ENCODE measurements around the gene ARL13B.
A peak's percentile ranks its signal among the peaks of the same experiment; 100 is the strongest.
"Not testable (repeated sequence)": the region's sequence is repeated elsewhere in the genome, so short reads cannot be mapped to it uniquely, and the experiment has no call there.

ARL13B gene

DNA sequence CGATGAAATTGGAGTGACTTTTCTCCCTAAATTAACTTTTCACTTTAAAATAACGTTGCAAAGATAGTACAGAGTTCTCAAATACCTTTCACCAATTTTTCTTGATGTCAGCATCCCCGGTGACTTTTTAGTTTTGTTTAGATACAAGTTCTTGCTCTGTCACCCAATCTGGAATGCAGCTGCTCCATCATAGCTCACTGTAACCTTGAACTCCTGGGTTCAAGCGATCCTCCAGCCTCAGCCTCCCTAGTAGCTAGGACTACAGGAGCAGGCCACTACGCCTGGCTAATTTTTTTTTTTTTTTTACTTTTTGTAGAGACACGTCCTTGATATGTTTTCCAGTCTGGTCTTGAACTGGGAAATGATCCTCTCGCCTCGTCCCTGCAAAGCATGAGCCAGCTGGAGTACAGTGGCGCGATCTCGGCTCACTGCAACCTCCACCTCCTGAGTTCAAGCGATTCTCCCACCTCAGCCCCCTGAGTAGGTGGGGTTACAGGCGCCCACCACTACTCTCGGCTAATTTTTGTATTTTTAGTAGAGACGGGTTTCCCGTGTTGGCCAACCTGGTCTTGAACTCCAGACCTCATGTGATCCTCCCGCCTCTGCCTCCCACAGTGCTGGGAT is 83.7 kb downstream of the ARL13B start:
- no peak for ATAC-seq

DNA sequence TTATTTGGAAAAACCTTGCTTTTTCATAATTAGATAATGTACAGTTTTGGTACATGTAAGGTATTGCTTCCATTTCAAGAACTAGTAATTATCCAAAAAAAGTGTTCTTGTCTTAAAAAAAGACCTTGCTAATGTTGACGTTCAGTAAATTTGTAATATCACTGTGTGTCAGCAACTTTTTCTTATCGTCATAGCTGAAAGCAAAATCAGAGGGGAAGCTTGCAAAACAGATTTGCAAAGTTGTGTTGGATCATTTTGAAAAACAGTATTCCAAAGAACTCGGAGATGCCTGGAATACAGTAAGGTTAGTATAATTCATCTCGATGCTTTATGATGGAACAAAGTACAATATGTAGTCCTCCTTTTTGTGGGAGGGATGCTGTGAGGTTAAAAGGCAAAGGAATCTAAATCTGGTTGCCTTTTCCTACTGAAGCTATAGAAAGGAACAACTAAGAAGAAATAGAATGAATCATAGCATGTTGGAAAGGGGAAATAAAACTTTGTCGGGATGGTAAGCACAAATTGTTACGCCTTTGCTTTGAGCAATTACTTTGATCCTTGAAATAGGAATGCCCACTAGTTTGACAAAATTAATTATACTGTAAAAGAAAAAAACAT is 84.4 kb downstream of the ARL13B start:
- ATAC-seq, result no peak

- ATAC-seq, result no peak
Observed at GRCh38 chr3:94065122-94065521, 85.2 kb downstream of the ARL13B start.

GRCh38 chr3:94065819-94066480 is 86.0 kb downstream of the ARL13B start:
- peak; percentile 9 to 28 for ATAC-seq

DNA sequence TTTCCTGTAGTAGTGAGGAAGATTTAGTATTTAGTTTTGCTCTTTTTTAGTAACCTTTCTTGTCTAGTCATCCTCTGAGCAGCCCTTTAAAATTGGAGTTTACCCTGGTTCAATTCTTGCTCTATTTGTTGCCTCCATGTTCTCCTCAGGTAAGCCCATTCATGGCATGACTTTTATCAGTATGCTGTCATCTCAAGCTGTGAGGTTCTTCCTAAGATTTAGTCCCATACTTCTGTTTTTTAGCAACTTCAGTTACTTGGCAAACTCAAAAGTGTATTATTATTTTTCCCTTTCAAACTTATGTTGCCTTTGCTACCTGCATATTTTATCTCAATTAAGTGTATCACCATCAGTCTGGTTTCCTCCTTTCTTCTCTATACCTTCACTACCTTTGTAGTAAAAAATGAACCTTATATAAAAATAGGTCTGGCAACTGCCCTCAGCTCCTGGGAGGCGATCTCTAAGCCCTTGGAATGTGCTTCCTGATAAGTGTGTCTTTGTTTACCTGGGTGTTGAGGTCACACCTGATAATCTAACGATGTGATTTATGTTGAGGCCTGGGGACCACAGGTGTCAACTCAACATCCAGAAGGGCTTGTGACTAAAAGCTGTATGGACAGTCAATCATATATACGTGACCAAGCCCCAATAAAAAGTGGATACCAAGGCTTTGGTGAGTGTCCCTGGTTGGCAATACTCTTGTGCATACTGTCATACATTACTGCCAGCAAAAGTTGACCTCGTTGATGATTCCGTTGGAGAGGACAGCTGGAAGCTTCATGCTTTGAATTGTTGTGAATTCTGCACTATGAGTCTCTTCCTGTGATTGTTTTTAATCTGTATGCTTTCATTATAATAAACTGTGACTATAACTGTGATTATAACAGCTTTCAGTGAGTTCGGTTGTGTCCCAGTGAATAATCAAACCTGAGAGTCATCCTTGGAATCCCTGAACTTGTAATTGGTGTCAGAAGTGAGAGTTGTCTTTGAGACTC is 86.8 kb downstream of the ARL13B start:
- no peak for ATAC-seq

GRCh38 chr3:94069194-94069813 is 89.3 kb downstream of the ARL13B start:
- no peak for ATAC-seq

DNA sequence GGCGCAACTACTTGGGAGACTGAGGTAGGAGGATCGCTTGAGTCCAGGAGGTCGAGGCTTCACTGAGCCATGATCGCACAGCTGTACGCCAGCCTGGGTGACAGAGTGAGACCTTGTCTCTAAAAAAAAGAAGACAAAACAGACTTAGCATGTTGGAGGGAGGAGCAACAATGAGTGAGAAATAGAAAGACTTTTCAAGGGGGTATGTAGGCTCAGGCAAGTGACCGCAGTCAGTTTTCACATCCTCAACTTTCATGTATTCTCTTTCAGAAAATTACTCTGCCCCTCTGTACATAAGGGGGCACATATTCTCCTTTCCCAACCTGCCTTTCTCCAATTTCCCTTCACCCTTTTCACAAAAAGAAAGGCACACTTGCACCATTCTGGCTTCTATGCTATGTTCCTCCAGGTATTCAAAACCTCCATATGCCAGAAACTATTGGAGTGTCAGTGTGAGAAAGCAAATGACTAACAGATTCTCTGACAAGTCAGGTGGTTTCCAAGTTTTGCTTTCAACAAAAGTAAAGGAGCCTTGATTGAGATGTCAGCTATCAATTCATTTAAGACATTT is 90.5 kb downstream of the ARL13B start:
- peak in 1 of 2 donors; percentile 39 for ATAC-seq

GRCh38 chr3:94071713-94072284 is 91.8 kb downstream of the ARL13B start:
- ATAC-seq, result peak; percentile 48 to 59

DNA sequence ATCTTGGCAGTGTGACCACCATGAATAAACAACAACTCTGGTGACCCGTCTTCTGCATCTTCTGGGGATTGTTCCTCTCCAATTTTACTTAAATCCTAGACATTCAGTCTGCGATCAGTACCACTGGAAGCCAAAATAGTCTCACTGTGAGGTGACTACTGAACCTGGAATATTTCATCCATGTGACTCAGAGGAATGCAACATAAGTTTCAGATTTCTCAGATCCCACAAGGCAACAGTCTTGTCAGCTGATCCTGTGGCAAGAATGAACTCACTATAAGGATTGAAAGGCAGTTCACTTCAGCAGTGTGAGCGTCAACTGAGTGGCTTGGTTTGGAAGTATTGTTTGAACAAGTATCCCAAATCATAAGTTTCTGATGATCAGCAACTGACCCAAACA is 96.1 kb downstream of the ARL13B start:
- no peak for ATAC-seq

GRCh38 chr3:94080552-94080951 is 100.6 kb downstream of the ARL13B start:
- ATAC-seq, result not testable (repeated sequence)

DNA sequence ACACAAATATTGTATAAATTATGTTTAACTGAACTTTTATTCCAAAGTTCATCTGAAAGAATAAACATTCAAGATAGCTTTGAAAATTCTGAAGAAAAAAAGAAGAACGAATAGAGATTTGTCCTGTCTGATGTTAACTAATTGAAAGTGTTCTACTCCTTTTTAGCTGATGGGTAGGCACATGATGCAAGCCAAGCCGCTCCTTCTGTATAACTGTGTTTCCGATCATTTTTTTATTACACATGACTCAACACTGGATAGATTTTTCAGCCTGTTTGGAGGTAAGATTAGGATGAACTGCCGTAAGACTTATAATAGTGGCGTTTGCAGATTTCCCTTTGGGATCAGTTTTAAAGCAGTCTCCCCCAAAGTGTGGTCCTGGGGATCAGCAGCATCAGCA is 101.9 kb downstream of the ARL13B start:
- ATAC-seq, result no peak

DNA sequence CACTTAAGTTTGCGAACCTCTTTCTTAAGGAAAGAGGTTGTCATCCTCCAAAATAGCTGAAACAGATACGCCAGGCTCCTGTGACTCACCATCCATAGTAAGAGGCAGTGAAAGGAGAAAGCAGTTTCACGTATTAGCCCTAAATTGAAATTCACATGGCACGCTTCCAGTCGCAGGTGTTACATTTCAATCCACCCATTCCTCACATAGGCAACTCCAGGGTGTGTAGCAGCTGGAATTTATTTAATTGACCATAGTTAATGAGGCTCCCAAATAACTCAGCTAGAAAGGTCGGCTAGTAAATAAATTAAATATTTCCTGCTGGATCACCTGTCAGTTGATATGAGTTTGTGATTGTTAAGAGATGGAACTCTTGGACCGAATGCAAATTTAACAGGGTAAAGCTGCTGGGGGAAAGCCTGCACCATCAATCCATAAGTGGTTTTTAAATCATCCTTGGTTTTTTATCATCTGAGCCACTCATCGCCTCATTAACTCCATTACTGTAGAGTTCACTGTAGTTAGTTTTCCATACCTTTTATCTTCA is 102.5 kb downstream of the ARL13B start:
- no peak for ATAC-seq

DNA sequence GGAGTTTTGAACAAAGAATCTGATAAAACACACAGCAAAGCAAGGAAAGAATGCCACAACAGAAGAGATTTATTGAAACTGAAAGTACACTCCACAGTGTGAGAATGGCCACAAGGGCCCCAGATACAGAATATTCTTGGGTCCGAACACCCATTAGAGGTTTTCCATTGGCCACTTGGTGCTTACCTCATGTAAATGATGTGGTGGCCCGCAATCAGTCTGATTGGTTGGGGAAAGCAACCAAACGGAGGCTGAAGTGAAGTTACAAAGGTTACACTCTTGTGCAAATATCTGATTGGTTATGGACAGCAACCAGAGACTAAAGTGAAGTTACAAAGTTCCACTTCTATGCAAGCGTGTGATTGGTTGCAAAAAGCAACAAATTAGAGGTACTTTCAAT is 103.3 kb downstream of the ARL13B start:
- ATAC-seq, result no peak

DNA sequence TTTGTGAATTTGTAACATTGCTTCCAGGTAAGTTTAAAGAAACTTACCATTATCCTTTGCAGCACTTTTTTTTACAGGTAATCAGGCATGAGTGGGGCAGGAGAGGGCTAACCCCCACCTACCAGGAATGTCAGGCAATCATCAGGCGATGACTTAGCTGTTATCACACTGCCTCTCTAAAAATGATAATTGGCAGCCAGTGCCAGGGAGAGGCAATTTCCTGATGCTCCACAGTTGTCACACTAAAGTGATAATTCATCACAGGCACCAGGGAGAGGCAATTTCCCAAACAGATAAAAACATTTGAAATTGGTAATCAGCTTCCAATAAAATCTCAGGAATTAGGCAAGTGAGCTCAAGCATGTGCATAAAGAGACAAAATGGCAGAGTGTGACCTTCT is 109.2 kb downstream of the ARL13B start:
- ATAC-seq, result no peak

GRCh38 chr3:94092086-94092485 is 112.1 kb downstream of the ARL13B start:
- no peak for ATAC-seq

- ATAC-seq, result no peak
Observed at GRCh38 chr3:94093151-94093550, 113.2 kb downstream of the ARL13B start.

- no peak for ATAC-seq
Observed at GRCh38 chr3:94095111-94095510, 115.2 kb downstream of the ARL13B start.

DNA sequence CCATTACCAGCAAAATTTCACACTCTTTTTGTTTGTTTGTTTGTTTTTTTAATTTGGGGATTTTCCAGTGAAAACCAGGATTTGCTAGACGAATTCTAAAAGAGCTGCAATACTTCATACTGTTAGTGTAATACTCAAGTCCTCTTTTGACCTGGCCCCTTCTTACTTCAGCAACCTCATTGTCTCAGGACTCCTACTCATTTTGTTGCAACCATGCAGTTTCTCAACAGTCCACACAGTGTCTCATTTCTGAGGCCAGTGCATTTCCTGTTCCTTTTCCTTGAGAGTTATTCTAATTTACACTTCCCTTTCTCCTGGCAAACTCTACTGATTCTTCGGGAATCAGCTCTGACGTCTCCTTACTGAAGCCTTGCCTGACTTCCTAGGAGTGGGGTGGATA is 118.5 kb downstream of the ARL13B start:
- no peak for ATAC-seq

GRCh38 chr3:94099311-94099710 is 119.4 kb downstream of the ARL13B start:
- no peak for ATAC-seq

DNA sequence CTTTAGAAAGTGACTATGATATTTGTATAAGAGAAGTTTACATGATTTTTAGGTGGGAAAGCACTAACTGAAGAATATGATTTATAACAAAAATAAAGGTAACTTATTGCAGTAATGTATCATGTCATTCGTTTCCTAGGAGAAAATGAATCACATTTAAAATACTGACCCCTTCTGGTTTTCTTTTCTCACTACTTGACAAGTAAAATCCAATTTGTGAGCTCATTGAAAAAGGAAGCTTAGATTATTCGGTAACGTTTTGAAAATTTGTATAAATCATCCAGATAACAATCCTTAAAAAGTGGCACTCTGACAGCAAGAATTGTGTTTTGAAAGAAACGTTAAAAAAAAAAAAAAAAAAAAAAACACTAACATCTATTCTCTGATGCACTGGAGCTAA is 121.9 kb downstream of the ARL13B start:
- no peak for ATAC-seq

Measured in activated CD4-positive, CD25-positive, alpha-beta regulatory T cell treated with anti-CD3 and anti-CD28 coated beads, Interleukin-2, amount 50 U/mL, for 24 hours (primary cell).